Activated CD4-positive, CD25-positive, alpha-beta regulatory T cell treated with anti-CD3 and anti-CD28 coated beads, Interleukin-2, amount 50 U/mL, for 16 hours (primary cell): Measurements from ENCODE around the gene TEX19.

Experiments used
- DNase-seq: peaks from one replicate; pipeline ENCODE4 v3.0.0-alpha.2; 2020; ENCODE audit warnings: low read depth, low spot score

TEX19 gene

DNA sequence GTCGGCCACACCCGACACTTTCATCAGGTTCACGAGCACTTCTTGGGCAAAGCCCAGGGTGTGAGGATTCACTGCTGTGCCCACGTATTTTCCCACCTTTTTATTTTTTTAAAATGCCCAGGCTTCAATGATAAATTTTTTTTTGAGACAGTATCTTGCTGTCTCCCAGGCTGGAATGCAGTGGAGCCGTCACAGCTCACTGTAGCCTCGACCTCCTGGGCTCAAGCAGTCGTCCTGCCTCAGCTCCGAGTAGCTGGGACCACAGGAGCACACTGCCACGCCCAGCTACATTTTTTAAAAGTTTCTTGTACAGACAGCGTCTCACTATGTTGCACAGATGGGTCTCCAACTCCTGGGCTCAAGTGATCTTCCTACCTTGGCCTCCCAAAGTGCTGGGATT is 30.3 kb downstream of the TEX19 start:
- DNase-seq, result no peak

DNA sequence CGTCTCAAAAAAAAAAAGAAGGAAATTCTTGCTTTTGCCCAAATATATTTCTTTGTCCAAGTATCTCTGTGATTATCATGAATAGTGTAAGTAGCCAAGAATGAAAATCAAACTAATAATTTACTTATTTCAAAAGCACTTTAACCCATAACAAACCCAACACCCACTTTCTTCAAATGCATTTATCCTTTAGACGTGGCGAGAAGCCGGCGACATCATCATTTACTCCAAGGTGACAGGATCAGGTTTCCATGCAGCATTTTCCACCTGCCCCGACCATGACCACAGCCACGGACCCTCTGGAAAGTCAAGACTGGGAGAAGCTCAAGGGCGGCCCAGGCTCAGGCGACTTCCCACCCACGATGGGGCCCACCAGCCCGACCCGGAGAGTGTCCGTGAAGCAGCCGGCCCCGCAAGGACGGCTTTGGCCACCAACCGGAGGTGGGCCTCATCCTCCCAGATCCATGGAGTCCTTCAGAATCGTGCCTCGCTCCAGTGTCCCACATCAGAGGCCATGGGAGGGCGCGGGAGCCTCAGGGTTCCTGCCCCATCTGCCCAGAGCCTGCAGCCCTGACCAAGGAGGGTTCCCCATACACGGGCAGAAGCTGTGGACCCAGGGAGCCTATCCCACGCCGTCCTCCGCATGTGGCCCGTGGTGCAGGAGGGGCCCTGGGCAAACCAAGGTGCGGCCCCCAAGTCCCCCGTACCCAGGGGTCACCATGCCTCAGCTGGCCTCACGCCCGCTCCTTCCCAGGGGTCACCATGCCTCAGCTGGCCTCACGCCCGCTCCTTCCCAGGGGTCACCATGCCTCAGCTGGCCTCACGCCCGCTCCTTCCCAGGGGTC is 31.2 kb downstream of the TEX19 start:
- DNase-seq, result no peak

DNA sequence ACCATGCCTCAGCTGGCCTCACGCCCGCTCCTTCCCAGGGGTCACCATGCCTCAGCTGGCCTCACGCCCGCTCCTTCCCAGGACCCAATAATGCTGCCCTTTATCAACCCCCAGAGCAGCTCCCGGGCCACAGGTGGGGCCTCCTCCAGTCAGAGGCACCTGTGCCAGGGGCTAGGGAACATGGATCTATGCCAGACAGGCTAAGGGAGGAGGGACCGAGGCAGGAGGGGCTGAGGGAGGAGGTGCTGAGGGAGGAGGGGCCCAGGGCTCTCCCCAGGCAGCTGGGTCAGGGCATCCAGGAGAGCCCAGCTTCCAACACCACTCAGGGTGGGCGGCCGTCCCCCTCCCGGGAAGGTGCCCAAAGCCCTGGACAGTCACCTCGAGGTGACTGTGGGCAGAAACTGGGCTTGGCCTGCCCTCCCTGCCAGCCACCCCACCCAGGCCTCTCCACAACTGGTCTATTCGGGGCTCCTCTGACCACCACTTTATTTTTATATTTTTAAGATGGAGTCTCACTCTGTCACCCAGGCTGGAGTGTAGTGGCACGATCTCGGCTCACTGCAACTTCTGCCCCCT is 31.9 kb downstream of the TEX19 start:
- no peak for DNase-seq

DNA sequence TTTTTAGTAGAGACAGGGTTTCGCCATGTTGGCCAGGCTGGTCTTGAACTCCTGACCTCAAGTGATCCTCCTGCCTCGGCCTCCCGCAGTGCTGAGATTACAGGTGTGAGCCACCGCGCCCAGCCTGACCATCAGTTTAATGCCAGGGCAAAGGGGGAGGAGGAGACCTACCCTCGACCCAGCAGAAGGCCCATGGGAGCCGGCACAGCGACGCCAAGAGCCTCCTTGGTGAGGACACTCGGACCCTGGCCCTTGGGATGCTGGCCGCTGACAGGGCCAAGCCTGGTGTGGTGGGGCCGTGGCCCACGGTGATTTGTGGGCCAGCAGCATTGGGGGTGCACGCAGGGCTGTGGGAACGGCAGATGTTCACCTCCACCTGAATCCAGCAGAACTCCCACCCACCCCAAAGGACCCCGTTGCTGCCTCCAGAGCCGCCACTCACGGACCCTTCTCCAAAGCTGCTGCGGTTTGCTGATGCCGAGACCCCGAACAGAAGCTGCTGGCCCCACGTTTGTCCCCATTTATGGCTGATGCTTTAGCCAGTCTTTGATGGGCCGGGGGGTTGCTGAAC is 32.5 kb downstream of the TEX19 start:
- DNase-seq, result no peak

DNA sequence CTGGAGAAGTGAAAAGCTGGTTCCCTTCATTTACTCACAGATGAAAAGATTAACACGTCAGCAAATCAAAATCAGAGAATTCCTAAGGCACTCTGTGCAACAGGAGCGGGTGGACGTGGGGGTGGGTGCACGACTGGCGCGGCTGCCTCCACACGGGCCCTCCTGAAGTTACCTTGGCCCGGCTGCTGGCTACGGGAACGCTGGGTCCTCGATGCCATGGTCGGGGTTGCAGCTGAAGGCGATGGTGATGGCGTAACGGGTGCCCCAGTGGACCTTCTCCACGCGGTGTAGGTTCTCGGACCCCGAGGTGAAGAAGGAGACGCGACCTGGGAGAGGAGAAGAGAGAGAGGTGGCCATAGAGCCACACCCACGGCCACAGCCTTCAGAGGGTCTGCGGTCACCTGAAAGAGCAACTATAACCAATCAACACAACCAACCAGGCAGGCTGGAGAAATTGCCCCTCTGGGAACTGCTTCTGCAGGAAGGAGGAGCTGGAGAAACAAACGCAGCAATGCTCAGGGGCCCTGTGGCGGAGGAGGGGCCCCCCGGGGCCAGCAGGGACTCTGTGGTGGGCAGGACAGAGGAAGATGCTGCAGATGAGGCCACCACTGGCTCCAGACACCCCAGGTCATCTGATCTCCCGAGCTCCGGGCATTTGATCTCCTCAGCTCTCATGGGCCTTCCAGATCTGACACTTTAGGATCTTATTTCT is 33.3 kb downstream of the TEX19 start:
- DNase-seq, result no peak

DNA sequence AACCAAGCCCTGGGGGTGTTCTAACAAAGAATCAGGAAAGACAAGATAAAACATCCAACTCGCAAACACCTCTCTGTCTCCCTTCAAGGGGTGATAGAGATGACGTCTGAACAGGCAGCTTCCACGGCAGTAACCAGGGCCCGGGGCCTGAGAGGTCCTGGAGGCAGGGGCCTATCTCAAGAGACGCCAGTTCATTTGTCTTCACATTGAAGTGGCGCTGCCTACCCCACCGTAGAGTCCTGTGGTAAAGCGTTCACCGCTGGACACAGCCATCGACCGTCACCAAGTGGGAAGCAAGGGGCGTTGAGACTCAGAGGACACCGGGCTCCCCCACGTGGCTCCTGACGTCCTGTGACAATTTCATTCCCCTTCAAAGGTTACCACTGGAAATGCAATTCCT is 33.9 kb downstream of the TEX19 start:
- DNase-seq, result no peak

DNA sequence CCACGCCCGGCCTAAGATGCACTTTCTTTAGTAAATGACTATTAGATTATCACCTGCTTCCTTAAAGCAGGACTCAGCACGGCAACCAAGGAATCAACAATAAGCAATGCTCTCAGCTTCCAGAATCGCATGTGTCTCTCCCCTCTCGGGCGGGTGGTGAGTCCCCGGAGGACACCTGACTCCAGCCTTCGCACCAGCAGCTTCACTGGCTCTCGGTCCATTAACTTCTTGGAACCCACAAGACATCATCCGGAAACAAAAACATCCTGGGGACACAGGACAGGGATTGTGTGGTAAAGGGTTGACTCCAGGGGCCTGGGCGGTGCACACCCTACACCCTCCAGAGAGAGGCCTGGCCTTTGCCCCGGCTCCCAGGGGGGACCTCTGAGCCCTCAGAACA is 35.2 kb downstream of the TEX19 start:
- DNase-seq, result no peak

DNA sequence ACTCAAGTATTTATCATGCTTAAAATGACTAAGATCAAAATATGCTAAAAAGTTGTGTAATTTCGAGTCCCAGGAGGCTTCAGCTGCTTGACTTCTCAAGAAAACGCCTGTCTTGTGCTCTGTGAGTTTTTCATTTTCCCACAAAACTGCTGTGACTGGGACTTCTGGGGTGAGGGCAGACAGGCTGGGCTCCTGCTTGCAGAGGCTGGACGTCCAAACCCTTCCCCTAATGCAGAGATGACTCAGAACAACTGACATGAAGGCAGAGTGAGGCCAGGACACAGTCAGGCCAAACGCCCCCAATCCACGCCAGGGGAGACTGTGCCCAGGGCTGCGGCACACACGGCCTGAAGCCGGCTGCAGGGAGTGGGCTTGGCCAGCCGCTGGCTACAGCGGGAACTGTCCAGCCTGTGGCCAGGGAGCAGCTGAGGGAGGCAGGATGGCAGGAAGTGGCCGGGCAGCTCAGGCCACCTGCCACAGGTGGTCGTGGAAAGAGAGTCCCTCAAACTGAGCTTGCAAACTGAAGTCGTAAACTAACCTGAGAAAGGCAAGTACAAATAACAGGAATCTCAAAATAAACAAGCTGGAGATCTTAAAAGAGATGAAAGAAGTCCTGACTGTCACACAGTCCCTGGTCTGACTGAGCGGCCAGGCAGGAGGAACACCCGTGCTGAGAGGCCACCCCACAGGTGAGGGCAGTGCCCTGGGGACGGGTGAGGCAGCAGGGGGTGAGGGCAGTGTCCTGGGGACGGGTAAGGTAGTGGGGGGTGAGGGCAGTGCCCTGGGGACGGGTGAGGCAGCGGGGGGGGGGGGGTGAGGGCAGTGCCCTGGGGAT is 37.8 kb downstream of the TEX19 start:
- DNase-seq, result no peak

DNA sequence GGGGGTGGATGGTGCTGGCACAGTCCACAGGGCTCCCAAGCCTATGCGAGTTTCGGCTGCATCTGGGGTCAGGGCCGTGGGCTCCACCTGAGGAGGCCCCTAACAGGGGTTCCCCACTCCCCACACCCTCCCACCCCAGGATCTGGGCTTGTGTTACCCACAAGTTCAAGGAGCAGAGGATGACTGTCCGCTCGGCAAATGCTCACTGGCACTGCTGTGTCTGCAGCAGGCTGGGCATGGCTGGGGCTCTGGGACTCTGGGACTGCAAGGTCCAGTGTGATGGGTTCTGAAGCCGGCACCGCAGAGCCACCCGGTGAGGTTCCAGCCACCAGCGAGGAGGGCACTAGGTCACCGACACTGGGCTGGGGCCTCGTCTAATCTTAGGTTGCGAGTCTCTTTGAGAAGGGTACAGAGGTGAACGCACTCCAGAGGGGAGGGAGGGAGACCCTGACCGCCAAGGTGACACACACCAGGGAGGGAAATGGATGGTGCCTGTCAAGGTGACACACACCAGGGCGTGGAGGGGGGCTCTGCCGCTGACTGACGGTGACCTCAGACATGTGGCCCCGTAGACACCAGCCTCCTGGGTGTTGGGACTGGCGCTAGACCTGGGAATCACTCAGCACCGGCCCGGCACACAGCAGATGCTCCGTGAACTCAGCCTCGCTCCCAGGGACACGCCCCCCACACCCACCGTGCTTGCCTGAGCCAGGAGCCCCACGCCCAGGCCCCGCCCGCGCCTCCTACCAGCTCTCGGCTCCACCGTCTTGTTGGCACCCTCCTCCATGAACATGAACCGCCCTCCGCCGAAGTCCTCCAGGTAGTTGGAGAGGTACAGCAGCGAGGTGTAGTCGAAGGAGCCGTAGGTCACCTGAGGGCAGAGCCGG is 38.6 kb downstream of the TEX19 start:
- DNase-seq, result no peak

DNA sequence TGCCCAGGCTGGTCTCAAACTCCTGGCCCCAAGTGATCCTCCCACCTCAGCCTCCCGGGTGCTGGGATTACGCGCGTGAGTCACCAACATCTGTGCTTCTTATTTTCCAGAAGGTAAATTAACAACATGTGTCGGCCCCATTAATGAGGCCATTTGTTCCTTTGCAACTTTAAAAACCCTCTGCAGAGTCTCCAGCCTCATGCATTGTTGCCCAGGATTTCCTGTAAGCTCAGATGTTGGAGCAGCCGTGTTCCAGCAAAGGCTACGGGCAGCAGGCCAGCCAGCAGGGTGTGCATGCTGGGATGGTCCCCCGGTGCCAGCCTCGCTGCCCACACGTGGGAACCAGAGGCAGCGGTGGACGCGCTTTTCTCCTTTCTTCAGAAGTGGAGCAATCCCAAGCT is 40.0 kb downstream of the TEX19 start:
- DNase-seq, result no peak

DNA sequence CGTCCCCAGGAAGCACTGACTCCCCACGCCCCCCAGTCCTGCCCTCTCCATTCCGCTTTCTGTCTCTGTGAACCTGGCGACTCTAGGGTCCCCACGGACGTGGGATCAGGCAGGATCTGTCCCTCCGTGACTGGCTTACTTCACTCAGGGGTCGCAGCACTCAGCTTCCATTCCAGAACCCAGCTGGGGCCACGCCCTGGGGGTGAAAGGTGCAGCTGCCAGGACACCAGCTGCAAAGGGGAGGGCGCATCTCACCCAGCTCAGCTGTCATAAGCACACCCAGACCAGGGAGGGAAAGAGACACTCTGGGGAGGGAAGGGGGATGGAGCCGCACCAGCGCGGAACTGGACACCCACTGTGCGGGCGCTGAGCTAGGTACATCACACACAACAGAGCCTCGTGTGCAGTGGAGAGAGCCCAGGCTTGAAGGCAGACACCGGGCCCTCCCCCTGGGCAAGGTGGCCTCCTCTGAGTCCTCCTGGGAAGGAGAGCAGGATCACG is 40.6 kb downstream of the TEX19 start:
- DNase-seq, result no peak

DNA sequence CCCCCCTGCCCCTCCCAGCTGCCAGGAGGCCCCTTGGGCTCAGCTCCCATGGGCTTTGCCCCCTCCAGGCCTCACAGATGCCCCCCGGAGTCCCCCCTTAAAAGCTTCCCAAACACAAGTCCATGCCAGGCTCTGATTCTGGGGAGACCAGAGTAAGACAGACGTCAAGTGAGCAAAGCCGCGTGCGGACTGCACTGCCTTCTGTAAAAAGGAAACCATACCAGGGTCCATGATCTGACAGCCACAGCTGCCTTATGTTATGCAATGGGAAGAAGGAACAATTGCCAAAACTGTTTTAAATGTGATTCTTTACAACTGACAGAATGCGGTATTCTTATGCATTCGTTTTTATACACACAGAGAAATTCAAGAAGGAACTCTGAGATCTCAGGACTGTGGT is 41.2 kb downstream of the TEX19 start:
- DNase-seq, result no peak

DNA sequence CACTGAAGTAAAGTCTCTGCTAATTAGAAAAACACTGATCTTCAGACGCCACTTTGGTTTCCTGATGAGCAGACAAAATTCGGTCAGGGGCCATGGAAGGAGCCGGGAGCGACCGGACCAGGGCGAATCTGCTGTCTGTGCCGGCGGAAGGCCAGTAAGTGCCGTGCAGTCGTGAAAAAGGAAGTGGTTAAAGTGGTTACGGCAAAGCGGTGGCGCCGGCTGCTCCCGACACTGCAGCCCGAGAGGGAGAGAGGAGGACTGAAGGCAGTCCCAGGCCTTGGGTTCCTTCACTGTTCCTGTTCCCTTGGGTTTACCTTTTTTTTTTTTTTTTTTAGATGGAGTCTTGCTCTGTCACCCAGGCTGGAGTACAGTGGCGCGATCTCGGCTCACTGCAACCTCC is 41.8 kb downstream of the TEX19 start:
- peak; percentile 21 for DNase-seq

DNA sequence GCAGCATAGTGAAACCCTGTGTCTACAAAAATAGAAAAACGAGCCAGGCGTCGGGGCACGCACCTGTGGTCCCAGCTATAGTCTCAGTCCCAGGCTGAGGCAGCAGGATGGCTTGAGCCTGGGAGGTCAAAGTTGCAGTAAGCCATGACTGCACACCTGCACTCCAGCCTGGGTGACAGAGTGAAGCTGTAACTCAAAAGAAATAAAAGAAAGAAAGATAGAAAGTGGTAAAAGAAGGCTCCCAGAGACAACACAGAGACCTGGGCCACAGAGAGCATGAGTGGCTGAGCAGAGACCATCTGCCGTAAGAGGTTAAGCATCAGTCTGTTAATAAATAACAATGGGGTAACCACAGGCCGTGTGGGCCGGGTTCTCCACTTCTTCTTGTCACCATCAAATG is 43.8 kb downstream of the TEX19 start:
- DNase-seq, result no peak

DNA sequence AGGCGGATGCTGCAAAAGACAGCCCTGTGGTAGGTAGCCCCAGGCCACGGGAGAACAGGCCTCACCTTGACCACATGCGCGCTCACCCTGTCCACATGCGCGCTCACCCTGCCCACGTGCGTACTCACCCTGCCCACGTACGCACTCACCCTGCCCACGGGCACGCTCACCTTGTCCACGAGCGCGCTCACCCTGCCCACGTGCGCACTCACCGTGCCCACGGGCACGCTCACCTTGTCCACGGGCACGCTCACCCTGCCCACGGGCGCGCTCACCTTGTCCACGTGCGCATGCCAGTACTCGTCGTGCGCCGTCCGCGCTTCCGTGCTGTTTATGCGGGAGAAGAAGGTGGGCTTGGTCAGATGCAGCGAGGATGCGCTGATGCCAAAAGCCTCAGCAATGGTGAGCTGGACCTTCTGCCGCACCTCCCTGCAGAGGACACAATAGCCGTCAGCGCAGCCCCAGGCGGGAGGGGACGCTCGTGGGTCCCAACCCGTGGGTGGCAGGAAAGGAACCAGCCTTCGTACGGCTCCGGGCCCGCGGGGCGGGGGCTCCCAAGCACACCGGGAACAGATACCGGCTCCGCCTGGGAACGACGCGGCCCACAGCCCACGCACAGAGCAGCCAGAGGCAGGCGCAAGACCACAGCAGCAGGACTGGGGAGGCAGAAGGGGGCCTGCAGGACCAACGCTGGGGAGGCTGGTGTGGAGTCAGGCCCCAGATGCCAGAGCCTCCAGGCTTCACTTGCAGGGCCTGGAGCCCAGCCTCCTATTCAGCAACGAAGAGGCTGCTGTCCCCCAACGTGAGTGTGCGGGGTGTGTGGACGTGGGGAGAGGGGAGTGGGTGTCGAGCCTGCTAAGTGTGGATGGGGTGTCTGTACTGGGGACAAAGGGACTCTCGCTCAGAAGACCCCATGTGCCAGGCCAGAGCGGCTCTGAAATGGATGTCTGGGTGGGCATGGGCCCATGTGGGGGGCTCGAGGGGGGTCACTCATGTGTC is 44.9 kb downstream of the TEX19 start:
- DNase-seq, result no peak

DNA sequence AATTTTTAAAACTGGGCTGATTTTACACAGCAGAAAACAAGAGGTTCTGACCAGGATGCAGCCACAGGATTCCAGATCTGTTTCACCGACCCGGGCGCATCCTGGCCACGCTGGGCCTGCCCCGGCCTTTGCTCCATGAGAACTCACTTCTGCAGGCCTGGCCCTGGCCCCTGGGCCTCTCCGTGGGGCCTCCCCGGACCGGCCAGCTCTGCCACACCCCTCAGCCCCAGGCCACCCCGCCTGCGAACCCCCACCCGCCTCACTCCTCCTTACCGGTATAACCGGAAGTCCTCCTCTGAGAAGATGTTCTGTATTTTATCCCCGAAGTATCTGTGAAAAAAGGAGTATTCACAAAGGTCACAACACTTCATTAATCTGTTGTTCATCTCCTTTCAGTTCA is 46.0 kb downstream of the TEX19 start:
- no peak for DNase-seq

DNA sequence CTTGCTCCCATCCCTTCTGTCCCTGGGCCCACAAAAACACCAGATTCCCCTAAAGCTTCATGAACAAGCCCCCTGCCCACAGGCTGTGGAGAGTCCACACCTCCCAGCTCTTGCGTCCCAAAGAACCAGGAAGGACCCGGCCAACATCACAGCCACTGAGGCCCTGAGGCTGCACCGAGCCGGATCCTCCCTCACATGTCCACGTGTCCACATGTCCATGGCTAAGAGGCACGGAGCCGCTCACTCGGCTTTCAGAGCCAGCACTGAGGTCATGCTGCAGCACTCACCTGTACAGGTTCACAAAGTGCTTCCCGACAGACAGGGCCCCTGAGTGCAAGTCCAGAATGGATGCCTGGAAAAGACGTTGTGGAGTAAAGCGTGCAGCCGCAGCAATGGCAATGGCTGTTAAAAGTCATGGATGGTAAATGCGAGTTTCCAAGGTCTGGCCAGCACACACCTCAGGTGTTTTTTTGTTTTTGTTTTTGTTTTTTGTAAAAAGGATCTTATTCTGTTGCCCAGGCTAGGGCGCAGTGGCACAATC is 47.2 kb downstream of the TEX19 start:
- DNase-seq, result no peak

DNA sequence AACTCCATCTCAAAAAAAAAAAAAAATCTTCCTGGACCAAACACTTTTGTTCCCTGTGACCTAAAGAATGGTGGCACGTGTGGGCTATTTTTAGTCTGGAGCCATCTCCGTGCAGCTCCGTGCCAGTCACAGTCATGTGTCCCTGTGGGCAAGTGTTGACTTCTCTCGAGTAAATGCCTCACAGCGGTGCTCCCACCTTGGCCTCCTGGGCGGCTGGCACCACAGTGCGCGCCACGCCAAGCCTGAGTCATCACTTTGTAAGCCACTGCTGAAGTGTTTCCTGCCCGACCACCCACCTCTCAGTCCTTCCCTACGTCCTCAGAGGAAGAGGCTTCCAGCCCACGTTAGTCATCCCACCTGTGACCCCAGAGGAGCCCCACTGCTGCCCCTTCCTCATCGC is 48.2 kb downstream of the TEX19 start:
- no peak for DNase-seq
